Stimulated activated CD4-positive, alpha-beta T cell treated with anti-CD3 and anti-CD28 coated beads, Interleukin-15, amount 100 ng/mL, for 48 hours (primary cell): ENCODE results near the gene SLC35G1.
A peak's percentile ranks its signal among the peaks of the same experiment; 100 is the strongest.

Source experiments
- DNase-seq, 2 donors: peaks; one replicate each; pipeline ENCODE4 v3.0.0-alpha.2; 2020; ENCODE audit warnings: low read depth in 2 of 2

Gene SLC35G1

GRCh38 chr10:93876381-93876780 lies 17.4 kb upstream of the SLC35G1 start:
- DNase-seq: no peak

- DNase-seq: no peak
These were observed 14.5 kb upstream of the SLC35G1 start for GRCh38 chr10:93879273-93879672.

GRCh38 chr10:93894516-93895378 lies 969 bp downstream of the SLC35G1 start:
- no peak for DNase-seq

- DNase-seq: no peak
These were observed 3.4 kb downstream of the SLC35G1 start for GRCh38 chr10:93897070-93897780.

GRCh38 chr10:93899109-93899508 lies 5.3 kb downstream of the SLC35G1 start:
- no peak for DNase-seq

GRCh38 chr10:93903051-93903450 lies 9.3 kb downstream of the SLC35G1 start:
- no peak for DNase-seq

- DNase-seq: no peak
These were observed 11.1 kb downstream of the SLC35G1 start for GRCh38 chr10:93904901-93905300.

- DNase-seq: no peak
These were observed 13.3 kb downstream of the SLC35G1 start for GRCh38 chr10:93907059-93907458.

- no peak for DNase-seq
These were observed 18.1 kb downstream of the SLC35G1 start for GRCh38 chr10:93911866-93912265.

- DNase-seq: no peak
These were observed 18.7 kb downstream of the SLC35G1 start for GRCh38 chr10:93912444-93912843.

GRCh38 chr10:93913706-93914105 lies 19.9 kb downstream of the SLC35G1 start:
- no peak for DNase-seq

- DNase-seq: no peak
These were observed 21.8 kb downstream of the SLC35G1 start for GRCh38 chr10:93915598-93915997.

GRCh38 chr10:93916257-93917063 lies 22.7 kb downstream of the SLC35G1 start:
- DNase-seq: no peak

GRCh38 chr10:93917064-93917391 lies 23.2 kb downstream of the SLC35G1 start:
- no peak for DNase-seq

GRCh38 chr10:93917821-93918220 lies 24.0 kb downstream of the SLC35G1 start:
- no peak for DNase-seq

GRCh38 chr10:93921338-93921737 lies 27.6 kb downstream of the SLC35G1 start:
- DNase-seq: peak in 1 of 2 donors; percentile 16

GRCh38 chr10:93926613-93927012 lies 32.8 kb downstream of the SLC35G1 start:
- no peak for DNase-seq

GRCh38 chr10:93938140-93938539 lies 44.4 kb downstream of the SLC35G1 start:
- DNase-seq: no peak

GRCh38 chr10:93940881-93941280 lies 47.1 kb downstream of the SLC35G1 start:
- no peak for DNase-seq

GRCh38 chr10:93941606-93942005 lies 47.8 kb downstream of the SLC35G1 start:
- DNase-seq: no peak

- DNase-seq: no peak
These were observed 52.0 kb downstream of the SLC35G1 start for GRCh38 chr10:93945819-93946218.

- no peak for DNase-seq
These were observed 53.3 kb downstream of the SLC35G1 start for GRCh38 chr10:93947055-93947454.
